Psoas muscle (tissue), 8 donors: ENCODE results near the gene PTK6. TPM values are rescaled to one million over a fixed set of nuclear protein-coding genes. Genes with fewer than 3 reads are reported as not detected.

Experiments
- ATAC-seq, 4 donors: fragments of 200-7000 bp; cut with Tn5 transposase; one replicate each; pipeline ENCODE4 v1.9.1; 2020; ENCODE audit warnings: moderate library complexity in 3 of 4, mild to moderate bottlenecking in 2 of 4
- DNase-seq, 2 donors: peaks; one replicate each; pipeline ENCODE4 v3.0.0-alpha.2; 2020
- H3K27ac ChIP-seq: fragments of 200-600 bp; one replicate; pipeline ENCODE4 v1.8.0; 2022
- H3K27me3 ChIP-seq, 3 donors: fragments of 200-600 bp in 1 of 3; one replicate each; pipeline versions ENCODE4 v1.6.1 to v1.8.0; 2013 to 2022; ENCODE audit warnings: low read length in 2 of 3, mild to moderate bottlenecking in 2 of 3, moderate library complexity in 1 of 3; ENCODE audit not compliant: insufficient read depth in 3 of 3
- H3K36me3 ChIP-seq, 2 donors: fragments of 200-600 bp in 1 of 2; one replicate each; pipeline versions ENCODE4 v1.6.1 to v1.8.0; 2013 to 2022; ENCODE audit warnings: low read depth in 1 of 2, mild to moderate bottlenecking in 1 of 2, moderate library complexity in 1 of 2; ENCODE audit not compliant: insufficient read depth in 1 of 2
- H3K4me1 ChIP-seq: fragments of 200-600 bp; one replicate; pipeline ENCODE4 v1.8.0; 2022
- H3K4me3 ChIP-seq: fragments of 200-600 bp; one replicate; pipeline ENCODE4 v1.8.0; 2022; ENCODE audit warnings: mild to moderate bottlenecking
- H3K9me3 ChIP-seq: fragments of 200-600 bp; one replicate; pipeline ENCODE4 v1.8.0; 2022
- WGBS, 3 donors: extraction: QIAGEN DNeasy Blood & Tissue Kit; methylation state at CpG; one replicate each; pipeline versions ENCODE4 v1.1.6 to v1.1.7; 2013; 5-methylcytosine and 5-hydroxymethylcytosine counted together
- intact Hi-C, 2 donors: fragments of 100-400 bp; cut with DNase I; formaldehyde crosslinking; loops; one replicate each; pipeline versions ENCODE4 v1.11.0 to v1.14.2; 2022
- polyA plus RNA-seq, 3 donors: library from polyadenylated mRNA; stranded (reverse); fragments of 200-250 nt; gene quantifications; one replicate each; pipeline ENCODE4 v1.2.3, GENCODE V29; 2013
- total RNA-seq, 4 donors: library from RNA; stranded (reverse); fragmentation: NEBNext Ultra II Directional in 2 of 4; extraction: Animal tissue kit (Norgen Biotek cat#: 25700) in 2 of 4; gene quantifications; one replicate each; pipeline versions ENCODE4 v1.2.1 to v1.2.4, GENCODE V29; 2021 to 2023
- TF ChIP-seq, protein P1 (sequence below): fragments of 200-600 bp; IDR thresholded peaks from one replicate; pipeline ENCODE4 v1.8.0; 2022; ENCODE audit warnings: antibody characterized with exemption
- donor health status: healthy with polysubstance abuse.
- donor health status: DM: no; HTN: no; CAD: no; lungs with moderate emphysema.
- donor health status: Bipolar disorder and iron deficiency.
- donor health status: healthy.
- donor health status: DM: yes; HTN: yes; CAD: no.
- donor health status: DM: no; HTN: no; CAD: no.
- donor health status: DM: no; HTN: no; CAD: no.
- donor health status: DM: yes; HTN: yes; CAD: no.

The PTK6 gene
- total and polyA plus RNA-seq, 7 donors = 0.04 to 0.06 (median 0.04) TPM; not detected in 4

DNA sequence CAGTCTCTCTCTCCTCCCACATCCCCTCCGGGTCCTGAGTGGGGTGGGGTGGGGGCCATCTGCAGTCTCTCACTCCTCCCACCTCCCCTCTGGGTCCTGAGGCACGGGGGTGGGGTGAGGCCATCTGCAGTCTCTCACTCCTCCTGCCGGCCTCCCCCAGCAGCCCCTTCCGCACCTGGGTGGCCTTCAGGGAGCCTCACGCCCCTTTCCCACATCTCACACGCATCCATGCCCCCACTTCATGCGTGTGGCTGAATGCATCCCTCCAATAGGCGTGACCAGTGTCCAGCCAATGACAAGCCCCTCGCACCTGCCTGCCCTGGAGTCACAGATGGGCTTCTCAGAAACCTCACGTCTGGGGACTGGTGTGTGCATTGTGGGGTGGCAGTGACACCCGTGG lies 11.4 kb upstream of the PTK6 start:
- intact Hi-C loops = no loop called here
- Histone ChIP-seq H3K27ac (no peak overlapping the region), H3K9me3 (no peaks in the 10 kb centered on the region), H3K36me3 (no peaks in the 10 kb centered on the region), H3K4me1 (no peaks in the 10 kb centered on the region), H3K27me3 (peaks cover 0 to 76% (median 30%) of the 10 kb centered on the region in 3 donors), H3K4me3 (no peak overlapping the region)
- 24 to 33% (median 29%) methylated on average over 10 to 11 of the region's 11 CpGs for WGBS, 3 donors
- TF ChIP-seq, protein P1, sequence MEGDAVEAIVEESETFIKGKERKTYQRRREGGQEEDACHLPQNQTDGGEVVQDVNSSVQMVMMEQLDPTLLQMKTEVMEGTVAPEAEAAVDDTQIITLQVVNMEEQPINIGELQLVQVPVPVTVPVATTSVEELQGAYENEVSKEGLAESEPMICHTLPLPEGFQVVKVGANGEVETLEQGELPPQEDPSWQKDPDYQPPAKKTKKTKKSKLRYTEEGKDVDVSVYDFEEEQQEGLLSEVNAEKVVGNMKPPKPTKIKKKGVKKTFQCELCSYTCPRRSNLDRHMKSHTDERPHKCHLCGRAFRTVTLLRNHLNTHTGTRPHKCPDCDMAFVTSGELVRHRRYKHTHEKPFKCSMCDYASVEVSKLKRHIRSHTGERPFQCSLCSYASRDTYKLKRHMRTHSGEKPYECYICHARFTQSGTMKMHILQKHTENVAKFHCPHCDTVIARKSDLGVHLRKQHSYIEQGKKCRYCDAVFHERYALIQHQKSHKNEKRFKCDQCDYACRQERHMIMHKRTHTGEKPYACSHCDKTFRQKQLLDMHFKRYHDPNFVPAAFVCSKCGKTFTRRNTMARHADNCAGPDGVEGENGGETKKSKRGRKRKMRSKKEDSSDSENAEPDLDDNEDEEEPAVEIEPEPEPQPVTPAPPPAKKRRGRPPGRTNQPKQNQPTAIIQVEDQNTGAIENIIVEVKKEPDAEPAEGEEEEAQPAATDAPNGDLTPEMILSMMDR = no peak
- ATAC-seq = no peak
- no peak for DNase-seq

DNA sequence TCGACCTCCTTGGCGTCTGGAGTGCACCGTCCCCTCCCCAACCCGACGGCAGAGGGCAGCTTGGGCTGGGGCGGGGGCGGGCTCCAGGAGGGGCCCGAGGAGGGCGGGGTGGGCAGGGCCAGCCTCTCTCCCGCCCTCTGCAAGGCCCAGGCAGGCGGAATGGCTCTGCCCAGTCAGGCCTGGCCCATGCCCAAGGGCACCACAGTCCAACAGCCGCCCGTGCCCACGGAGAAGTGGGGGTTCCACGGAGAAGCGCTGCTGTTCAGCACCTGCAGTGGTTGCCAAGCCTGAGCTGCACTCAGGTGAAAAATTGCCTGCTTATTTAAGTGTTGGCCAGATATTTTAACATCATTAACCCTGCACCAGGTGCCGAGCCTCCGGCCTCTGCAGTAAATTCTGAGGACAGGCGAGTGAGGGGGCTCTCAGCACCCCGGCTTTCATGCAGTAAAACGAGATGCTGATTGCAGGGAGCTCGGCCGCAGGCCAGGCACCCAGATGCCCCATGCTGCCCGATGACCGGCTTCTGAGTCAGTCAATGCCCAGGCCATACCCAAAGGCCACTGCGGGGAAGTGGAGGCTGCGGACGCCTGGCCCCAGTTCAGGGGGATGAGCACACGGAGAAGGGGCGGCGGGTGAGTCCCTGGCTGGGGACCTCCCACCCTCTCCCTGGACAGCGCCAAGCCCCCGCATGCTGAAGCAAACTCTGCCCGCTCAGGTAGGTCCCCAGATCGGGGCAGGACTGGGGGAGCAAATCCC lies 10.7 kb upstream of the PTK6 start, which contains the start of gene SRMS:
Gene SRMS (minus strand): TSS at position 25 of the 756 bp plus-strand sequence. CDS start 286 bp downstream, outside the sequence.
- Histone ChIP-seq H3K27ac (no peak within 1 kb of the TSS), H3K27me3 (peaks cover 0 to 73% (median 27%) of the 10 kb centered on the region in 3 donors), H3K4me3 (no peak within 1 kb of the TSS), H3K9me3 (no peaks in the 10 kb centered on the region), H3K36me3 (no peaks in the 10 kb centered on the region), H3K4me1 (no peaks in the 10 kb centered on the region)
- intact Hi-C loops = no loop called here
- DNase-seq = no peak
- no peak for ATAC-seq
- 41 to 45% (median 42%) methylated on average over 34 to 35 of the region's 35 CpGs for WGBS, 3 donors
- TF ChIP-seq, protein P1 = no peak

DNA sequence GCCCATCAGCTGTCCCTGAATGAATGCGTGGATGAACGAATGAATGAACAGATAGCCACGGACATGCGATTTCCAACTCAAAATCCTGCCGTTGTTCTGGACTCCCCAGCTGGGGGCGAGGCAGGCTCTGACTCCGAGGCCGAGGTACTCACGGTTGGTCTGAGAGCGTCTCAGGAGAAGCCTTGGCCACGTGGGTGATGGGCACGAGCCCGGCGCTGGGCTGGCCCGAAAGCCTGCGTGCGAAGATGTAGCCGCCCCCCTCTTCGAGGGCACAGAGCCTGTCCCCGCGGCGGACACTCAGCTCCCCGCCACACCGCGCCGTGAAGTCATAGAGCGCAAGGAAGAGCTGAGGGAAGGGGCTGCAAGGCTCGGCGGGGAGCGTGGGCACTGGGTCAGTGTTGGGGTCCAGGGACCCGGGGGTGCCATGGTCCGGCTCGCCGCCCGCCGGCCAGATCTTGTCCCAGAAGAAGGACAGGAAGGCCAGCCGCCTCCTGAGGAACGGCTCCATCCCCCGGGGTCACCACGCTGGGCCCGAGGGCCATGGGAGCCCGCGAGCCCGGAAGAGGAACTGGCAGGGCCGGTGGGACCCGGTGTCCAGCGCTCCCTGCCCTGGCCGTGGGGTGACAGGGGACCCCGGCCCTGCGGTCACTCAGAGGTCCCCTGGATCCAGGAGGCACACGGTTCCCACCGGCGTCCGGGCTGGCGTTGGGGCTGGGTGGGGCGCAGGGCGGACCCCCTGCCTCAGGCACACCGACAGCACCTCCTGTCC lies 10.0 kb upstream of the PTK6 start:
- H3K27ac ChIP-seq = no peak overlapping the region
- 37 to 53% (median 43%) methylated on average over 44 to 58 of the region's 58 CpGs for WGBS, 3 donors
- H3K4me1 ChIP-seq = no peaks in the 10 kb centered on the region
- DNase-seq = no peak
- H3K9me3 ChIP-seq = no peaks in the 10 kb centered on the region
- intact Hi-C loops = no loop called here
- TF ChIP-seq, protein P1 = no peak
- no peak for ATAC-seq
- H3K27me3 ChIP-seq = peaks cover 0 to 66% (median 25%) of the 10 kb centered on the region in 3 donors
- H3K36me3 ChIP-seq = no peaks in the 10 kb centered on the region
- no peak overlapping the region for H3K4me3 ChIP-seq

DNA sequence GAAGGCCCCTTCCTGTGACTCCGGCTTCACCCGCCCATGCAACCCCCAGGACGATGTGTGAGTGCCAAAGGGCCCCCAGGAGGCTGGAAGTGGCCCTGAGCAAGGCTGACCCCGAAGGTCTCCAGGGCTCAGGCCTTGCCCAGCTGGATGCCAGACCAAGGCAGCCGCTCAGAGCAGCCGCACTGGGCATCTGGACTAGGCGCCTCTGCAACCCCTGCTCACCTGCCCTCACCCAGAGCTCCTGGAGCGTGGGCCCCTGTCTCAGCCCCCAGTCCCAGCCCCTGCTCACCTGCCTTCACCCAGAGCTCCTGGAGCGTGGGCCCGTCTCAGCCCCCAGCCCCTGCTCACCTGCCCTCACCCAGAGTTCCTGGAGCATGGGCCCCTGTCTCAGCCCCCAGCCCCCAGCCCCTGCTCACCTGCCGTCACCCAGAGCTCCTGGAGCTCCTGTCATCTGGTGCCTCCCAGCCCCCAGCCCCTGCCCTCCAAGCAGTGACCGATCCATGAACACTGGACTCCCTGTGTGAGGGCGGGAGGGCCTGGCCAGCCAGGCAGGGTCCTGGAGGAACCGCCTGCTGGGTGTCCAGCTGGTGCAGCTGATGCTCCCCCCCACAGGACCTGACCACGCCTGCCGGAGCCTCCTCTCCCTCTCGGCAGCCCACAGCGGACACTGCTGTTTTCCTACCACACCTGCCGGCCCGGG lies 9.2 kb upstream of the PTK6 start:
- intact Hi-C loops = no loop called here
- Histone ChIP-seq H3K27me3 (peaks cover 0 to 61% (median 23%) of the 10 kb centered on the region in 3 donors), H3K4me1 (no peaks in the 10 kb centered on the region), H3K36me3 (no peaks in the 10 kb centered on the region), H3K9me3 (no peaks in the 10 kb centered on the region), H3K27ac (no peak overlapping the region), H3K4me3 (no peak overlapping the region)
- no peak for DNase-seq
- WGBS, 3 donors = 53 to 68% (median 59%) methylated on average over 18 to 20 of the region's 20 CpGs
- no peak for ATAC-seq
- TF ChIP-seq, protein P1 = no peak
